GM06990 (cell line): ENCODE results near the gene SHISA5.
"Not testable (repeated sequence)": the region's sequence is repeated elsewhere in the genome, so short reads cannot be mapped to it uniquely, and the experiment has no call there.

Source experiments
- DNase-seq: peaks from one replicate; pipeline ENCODE4 v3.0.0-alpha.2; 2011; ENCODE audit not compliant: insufficient read length; ENCODE audit errors: extremely low read depth
- H3K27me3 ChIP-seq: replicated peaks from 2 replicates; pipeline ENCODE4 v1.6.0; 2011; ENCODE audit warnings: low read length; ENCODE audit not compliant: control insufficient read depth, insufficient read depth
- H3K36me3 ChIP-seq: 2 replicates; pipeline ENCODE4 v1.5.1; 2011; ENCODE audit warnings: low read length; ENCODE audit not compliant: control insufficient read depth, insufficient read depth
- H3K4me3 ChIP-seq: replicated peaks from 2 replicates; pipeline ENCODE4 v1.5.1; 2011; ENCODE audit warnings: low read depth, mild to moderate bottlenecking, control low read depth, low read length
- CTCF ChIP-seq: IDR thresholded peaks from 2 replicates; pipeline ENCODE4 v1.5.1; 2011; ENCODE audit warnings: low read length, control low read depth, mild to moderate bottlenecking, inconsistent platforms; ENCODE audit not compliant: insufficient read depth, poor library complexity, severe bottlenecking

Gene SHISA5

GRCh38 chr3:48501196-48501595, 2.8 kb downstream of the SHISA5 start:
- DNase-seq, result no peak
- Histone ChIP-seq H3K27me3 (no peaks in the 10 kb centered on the region), H3K36me3 (no peaks in the 10 kb centered on the region), H3K4me3 (no peak overlapping the region)
- TF ChIP-seq CTCF, result no peak

GRCh38 chr3:48500656-48501055, 3.3 kb downstream of the SHISA5 start:
- no peaks in the 10 kb centered on the region for H3K36me3 ChIP-seq
- no peak overlapping the region for H3K4me3 ChIP-seq
- no peak for DNase-seq
- H3K27me3 ChIP-seq, result no peaks in the 10 kb centered on the region
- no peak for TF ChIP-seq CTCF

GRCh38 chr3:48493203-48493501, 10.8 kb downstream of the SHISA5 start:
- Histone ChIP-seq H3K27me3 (no peaks in the 10 kb centered on the region), H3K36me3 (no peaks in the 10 kb centered on the region), H3K4me3 (no peak overlapping the region)
- DNase-seq, result no peak
- TF ChIP-seq CTCF, result no peak

- no peak for DNase-seq
Observed at GRCh38 chr3:48492461-48493202, 11.3 kb downstream of the SHISA5 start.

DNA sequence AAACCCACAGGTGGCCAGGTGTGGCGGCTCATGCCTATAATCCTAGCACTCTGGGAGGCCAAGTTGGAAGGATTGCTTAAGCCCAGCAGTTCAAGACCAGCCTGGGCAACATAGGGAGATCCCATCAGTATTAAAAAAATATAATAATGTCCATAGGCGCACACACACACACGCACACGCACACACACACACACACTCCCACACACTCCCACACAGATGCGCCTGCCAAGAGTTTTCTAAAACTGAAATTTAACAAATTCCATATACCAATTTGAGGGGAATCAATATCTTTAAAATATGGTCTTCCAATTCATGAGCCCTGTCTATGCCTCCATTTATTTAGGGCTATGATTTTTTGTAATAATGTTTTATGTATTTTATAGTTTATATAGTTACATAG, 17.0 kb downstream of the SHISA5 start:
- Histone ChIP-seq H3K36me3 (no peaks in the 10 kb centered on the region), H3K27me3 (no peaks in the 10 kb centered on the region), H3K4me3 (no peak overlapping the region)
- DNase-seq, result no peak
- no peak for TF ChIP-seq CTCF

More at GRCh38 chr3:48492461-48493202, 11.3 kb downstream of the SHISA5 start:
- no peak for TF ChIP-seq CTCF
- no peaks in the 10 kb centered on the region for H3K27me3 ChIP-seq
- H3K4me3 ChIP-seq, result no peak overlapping the region
- H3K36me3 ChIP-seq, result no peaks in the 10 kb centered on the region

GRCh38 chr3:48482822-48483221, 21.2 kb downstream of the SHISA5 start:
- not testable (repeated sequence) for H3K4me3 ChIP-seq, H3K27me3 ChIP-seq, DNase-seq, H3K36me3 ChIP-seq

GRCh38 chr3:48480891-48481290, 23.1 kb downstream of the SHISA5 start:
- H3K36me3 ChIP-seq, H3K27me3 ChIP-seq, H3K4me3 ChIP-seq, DNase-seq: not testable (repeated sequence)
